HCT116 (cell line): Measurements from ENCODE around the gene WNK3.

ENCODE experiments used
- CBX3 ChIP-seq: IDR thresholded peaks from 2 replicates; pipeline ENCODE4 v1.6.1; 2012; ENCODE audit warnings: low read depth
- CEBPB ChIP-seq: IDR thresholded peaks from 2 replicates; pipeline ENCODE4 v1.6.1; 2012; ENCODE audit warnings: low read depth
- CTCF ChIP-seq, 3 experiments: fragments of 200-600 bp in 1 of 3; sonication (generic) in 1 of 3; IDR thresholded peaks in 2 of 3; conservative IDR thresholded peaks in 1 of 3; 2 replicates each; pipeline ENCODE4 v1.5.1; 2012 to 2017; ENCODE audit warnings: low read depth in 2 of 3, low read length in 2 of 3, antibody characterized with exemption in 1 of 3, borderline replicate concordance in 1 of 3, control low read depth in 1 of 3, mild to moderate bottlenecking in 1 of 3, mixed read lengths in 1 of 3, mixed run types in 1 of 3, moderate library complexity in 1 of 3; ENCODE audit not compliant: insufficient read depth in 1 of 3
- EZH2 ChIP-seq: fragments of 200-600 bp; sonication (generic); IDR thresholded peaks from 2 replicates; pipeline ENCODE4 v1.6.1; 2017; ENCODE audit warnings: antibody characterized with exemption, mixed run types
- FOSL1 ChIP-seq: IDR thresholded peaks from 2 replicates; pipeline ENCODE4 v1.6.1; 2012; ENCODE audit warnings: low read depth
- MAX ChIP-seq: IDR thresholded peaks from 2 replicates; pipeline ENCODE4 v1.6.1; 2012
- POLR2A ChIP-seq: IDR thresholded peaks from 2 replicates; pipeline ENCODE4 v1.7.0; 2011; ENCODE audit warnings: borderline replicate concordance; ENCODE audit not compliant: insufficient read depth, insufficient read length; ENCODE audit errors: extremely low read depth
- POLR2AphosphoS5 ChIP-seq: IDR thresholded peaks from 2 replicates; pipeline ENCODE4 v1.6.1; 2011; ENCODE audit warnings: mild to moderate bottlenecking, low read depth, low read length, moderate library complexity
- REST ChIP-seq: IDR thresholded peaks from 2 replicates; pipeline ENCODE4 v1.6.1; 2012; ENCODE audit warnings: low read depth
- SP1 ChIP-seq: IDR thresholded peaks from 2 replicates; pipeline ENCODE4 v1.6.1; 2012; ENCODE audit warnings: low read depth
- YY1 ChIP-seq: IDR thresholded peaks from 2 replicates; pipeline ENCODE4 v1.6.1; 2011; ENCODE audit warnings: low read length, low read depth, moderate library complexity, mild to moderate bottlenecking; ENCODE audit not compliant: insufficient replicate concordance; ENCODE audit errors: extremely low read depth
- ZFX ChIP-seq: fragments of 450-650 bp; IDR thresholded peaks from 2 replicates; pipeline ENCODE4 v1.6.1; 2017
- ZNF274 ChIP-seq: fragments of 200-500 bp; sonication (Bioruptor generic); IDR thresholded peaks from 2 replicates; pipeline ENCODE4 v1.6.1; 2014; ENCODE audit warnings: mild to moderate bottlenecking, low read depth, low read length, inconsistent platforms
- TF ChIP-seq, protein P1 (sequence below): IDR thresholded peaks from 2 replicates; pipeline ENCODE4 v1.6.1; 2012

GRCh38 chrX:54230435-54231148 is 127.3 kb downstream of the WNK3 start:
- TF ChIP-seq EZH2 (no peak), MAX (no peak), CTCF (IDR thresholded peaks at IDR 0.05 in 2 of 3, conservative IDR thresholded peaks at IDR 0.05 in 1 of 3; ENCODE audit: borderline replicate concordance in 1 of 3, insufficient read depth in 1 of 3, low read depth in 2 of 3, low read length in 2 of 3) (no peak), ZFX (no peak), CEBPB (no peak), ZNF274 (no peak), POLR2AphosphoS5 (no peak), SP1 (no peak), FOSL1 (no peak), CBX3 (no peak), POLR2A (no peak), YY1 (no peak), REST (no peak)
- TF ChIP-seq, protein P1, sequence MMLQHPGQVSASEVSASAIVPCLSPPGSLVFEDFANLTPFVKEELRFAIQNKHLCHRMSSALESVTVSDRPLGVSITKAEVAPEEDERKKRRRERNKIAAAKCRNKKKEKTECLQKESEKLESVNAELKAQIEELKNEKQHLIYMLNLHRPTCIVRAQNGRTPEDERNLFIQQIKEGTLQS = no peak
